Coronary artery (tissue), 2 donors: Measurements from ENCODE around the gene CACNB3.

ENCODE experiments used
- DNase-seq: peaks from one replicate; pipeline ENCODE4 v3.0.0-alpha.2; 2017; ENCODE audit warnings: low spot score
- H3K27ac ChIP-seq, 2 donors: fragments of 200-600 bp; sonication (generic); one replicate each; pipeline ENCODE4 v1.5.1; 2016 to 2019
- H3K4me3 ChIP-seq: fragments of 200-600 bp; sonication (generic); 2 replicates; pipeline ENCODE4 v1.5.1; 2016; ENCODE audit warnings: mild to moderate bottlenecking, moderate library complexity
- CTCF ChIP-seq: fragments of 200-600 bp; sonication (generic); IDR thresholded peaks from one replicate; pipeline ENCODE4 v1.5.1; 2019; ENCODE audit warnings: antibody characterized with exemption

The CACNB3 gene

DNA sequence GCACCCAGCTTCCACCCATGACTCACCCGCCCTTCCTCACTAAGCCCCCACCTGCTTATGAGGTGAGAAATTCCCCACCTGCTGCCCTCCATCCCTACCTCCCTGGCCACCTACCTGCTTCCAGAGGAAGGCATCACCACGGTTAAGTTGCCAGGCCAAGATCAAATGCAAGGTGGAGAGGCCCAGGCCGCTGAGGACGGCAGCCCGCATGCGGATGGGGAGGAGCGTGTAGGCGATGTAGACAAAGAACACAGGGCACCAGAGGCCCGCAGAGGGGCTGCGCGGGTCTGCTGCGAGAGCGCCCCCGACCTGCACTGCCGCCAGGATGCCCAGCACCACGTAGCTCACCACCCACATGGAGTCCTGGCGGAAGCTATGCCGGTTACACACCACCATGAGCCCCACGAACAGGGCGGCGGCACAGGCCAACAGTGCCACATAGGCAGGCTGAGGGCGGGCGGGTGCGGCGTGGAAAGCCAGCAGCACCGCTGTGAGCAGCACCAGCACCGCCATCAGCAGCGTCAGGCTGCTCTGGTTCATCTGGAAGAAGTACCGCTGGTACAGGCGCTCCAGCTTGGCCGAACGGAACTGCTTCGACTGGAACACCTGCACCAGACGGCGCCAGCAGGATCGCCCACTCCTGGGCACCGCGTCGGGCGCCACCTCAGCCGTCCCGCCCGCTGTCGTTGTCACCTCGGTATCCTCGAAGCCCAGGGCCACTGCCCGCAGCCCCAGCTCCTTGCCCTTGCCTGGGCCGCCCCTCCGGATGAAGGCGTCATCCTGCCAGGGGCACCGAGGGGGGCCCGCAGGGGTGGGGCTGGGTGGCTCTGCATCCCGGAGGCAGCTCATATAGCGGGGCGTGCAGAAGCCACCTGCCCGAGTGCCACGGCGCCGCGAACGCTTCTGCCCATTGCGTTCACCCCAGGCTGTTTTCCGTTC lies 35.6 kb upstream of the CACNB3 start:
- no peak for TF ChIP-seq CTCF
- DNase-seq: no peak
- H3K4me3 ChIP-seq: peak overlapping the region; percentile 6
- peak overlapping the region; percentile 87 to 98 for H3K27ac ChIP-seq

GRCh38 chr12:48783432-48783831 lies 34.9 kb upstream of the CACNB3 start:
- Histone ChIP-seq H3K4me3 (no peak overlapping the region), H3K27ac (peak overlapping the region; percentile 32 to 98)
- no peak for DNase-seq
- no peak for TF ChIP-seq CTCF

- peak overlapping the region; percentile 84 for H3K4me3 ChIP-seq
- peak overlapping the region; percentile 96 for H3K27ac ChIP-seq
- TF ChIP-seq CTCF: no peak
- no peak for DNase-seq
Observed at GRCh38 chr12:48786591-48787544, 31.4 kb upstream of the CACNB3 start.

- TF ChIP-seq CTCF: no peak
- DNase-seq: no peak
- peak overlapping the region; percentile 84 for H3K4me3 ChIP-seq
Observed at GRCh38 chr12:48787791-48788523, 30.3 kb upstream of the CACNB3 start.

DNA sequence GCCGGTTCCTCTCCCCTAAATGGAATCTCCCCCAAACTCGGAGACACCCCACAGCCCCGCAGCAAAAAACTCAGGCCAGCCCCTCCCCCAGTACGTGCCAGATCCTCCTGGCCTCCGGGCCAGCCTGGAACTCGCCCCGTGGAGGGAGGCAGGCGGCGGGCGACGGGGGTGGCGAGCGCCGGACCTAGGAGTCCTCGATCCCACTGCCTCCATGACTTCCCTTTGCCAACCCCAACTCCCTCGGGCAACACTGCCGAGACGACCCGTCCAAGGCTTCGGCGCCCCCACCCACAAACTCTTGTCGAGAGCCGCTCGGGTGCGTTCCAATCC lies 29.8 kb upstream of the CACNB3 start:
- no peak for TF ChIP-seq CTCF
- peak overlapping the region; percentile 84 for H3K4me3 ChIP-seq
- DNase-seq: no peak
- peak overlapping the region; percentile 96 for H3K27ac ChIP-seq

More at GRCh38 chr12:48787791-48788523, 30.3 kb upstream of the CACNB3 start:
- H3K27ac ChIP-seq: peak overlapping the region; percentile 96

GRCh38 chr12:48788854-48789775 lies 29.2 kb upstream of the CACNB3 start, which contains the start of gene ADCY6:
ADCY6 (minus strand) TSS chr12:48789089; CDS start chr12:48783434, 5,655 bp downstream.
- H3K27ac ChIP-seq: peak within 1 kb of the TSS; percentile 96
- no peak for TF ChIP-seq CTCF
- DNase-seq: peak; percentile 88
- H3K4me3 ChIP-seq: peak within 1 kb of the TSS; percentile 84
